GM12892 (cell line): ENCODE data around the gene STAG1.

Source experiments
- POLR2A ChIP-seq: IDR thresholded peaks from 2 replicates; pipeline ENCODE4 v1.6.1; 2011; ENCODE audit warnings: low read depth, low read length, control low read depth
- POLR2AphosphoS5 ChIP-seq: IDR thresholded peaks from 2 replicates; pipeline ENCODE4 v1.6.1; 2011; ENCODE audit warnings: low read depth, low read length, control low read depth

GRCh38 chr3:136731274-136731884 is 20.8 kb downstream of the STAG1 start:
- TF ChIP-seq POLR2A = no peak
- TF ChIP-seq POLR2AphosphoS5 = no peak
